Activated CD4-positive, alpha-beta T cell treated with anti-CD3 and anti-CD28 coated beads, Interleukin-2, Interleukin-6, amounts not matched to agents 100 ng/mL and 50 ng/mL, durations not matched to agents 16 hours and 8 hours (primary cell): ENCODE measurements around the gene NPHP1.
"Not testable (repeated sequence)": the region's sequence is repeated elsewhere in the genome, so short reads cannot be mapped to it uniquely, and the experiment has no call there.

Experiments used
- DNase-seq: peaks from one replicate; pipeline ENCODE4 v3.0.0-alpha.2; 2020

Gene NPHP1

DNA sequence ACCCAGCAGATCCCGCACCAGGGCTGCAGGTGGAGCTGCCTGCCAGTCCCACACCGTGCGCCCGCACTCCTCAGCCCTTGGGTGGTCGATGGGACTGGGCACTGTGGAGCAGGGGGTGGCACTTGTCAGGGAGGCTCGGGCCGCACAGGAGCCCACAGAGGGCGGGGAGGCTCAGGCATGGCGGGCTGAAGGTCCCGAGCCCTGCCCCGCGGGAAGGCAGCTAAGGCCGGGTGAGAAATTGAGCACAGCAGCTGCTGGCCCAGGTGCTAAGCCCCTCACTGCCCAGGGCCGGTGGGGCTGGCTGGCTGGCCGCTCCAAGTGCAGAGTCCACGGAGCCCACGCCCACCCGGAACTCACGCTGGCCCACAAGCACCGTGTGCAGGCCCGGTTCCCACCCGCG lies 14.6 kb downstream of the NPHP1 start:
- not testable (repeated sequence) for DNase-seq

DNA sequence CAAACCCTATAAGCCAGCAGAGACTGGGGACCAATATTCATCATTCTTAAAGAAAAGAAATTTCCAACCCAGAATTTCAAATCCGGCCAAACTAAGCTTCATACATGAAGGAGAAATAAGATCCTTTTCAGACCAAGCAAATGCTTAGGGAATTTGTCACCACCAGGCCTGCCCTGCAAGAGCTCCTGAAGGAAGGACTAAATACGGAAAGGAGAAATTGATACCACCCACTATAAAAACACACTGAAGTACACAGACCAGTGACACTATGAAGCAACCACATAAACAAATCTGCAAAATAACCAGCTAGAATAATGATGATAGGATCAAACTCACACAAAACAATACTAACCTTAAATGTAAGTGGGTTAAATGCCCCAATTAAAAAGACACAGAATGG lies 22.4 kb downstream of the NPHP1 start:
- DNase-seq, result no peak

DNA sequence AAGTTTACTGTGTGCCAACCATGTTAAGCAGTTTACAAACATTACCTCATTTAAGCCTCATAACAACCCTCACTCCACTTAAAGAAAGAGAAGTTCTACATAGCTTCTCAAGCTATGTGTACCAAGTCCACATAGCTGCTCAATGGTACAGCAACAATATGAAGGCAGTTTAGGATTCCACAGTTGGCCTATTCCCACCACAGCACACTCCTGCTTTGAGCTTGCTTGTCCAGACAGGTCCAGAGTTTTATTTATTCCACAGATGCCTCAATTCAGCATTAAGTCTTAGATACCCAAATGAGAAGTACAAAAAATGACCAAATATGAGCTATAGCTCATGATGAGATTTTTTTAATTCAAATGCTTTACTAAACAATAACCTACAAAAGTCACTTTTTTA lies 24.8 kb downstream of the NPHP1 start:
- no peak for DNase-seq

DNA sequence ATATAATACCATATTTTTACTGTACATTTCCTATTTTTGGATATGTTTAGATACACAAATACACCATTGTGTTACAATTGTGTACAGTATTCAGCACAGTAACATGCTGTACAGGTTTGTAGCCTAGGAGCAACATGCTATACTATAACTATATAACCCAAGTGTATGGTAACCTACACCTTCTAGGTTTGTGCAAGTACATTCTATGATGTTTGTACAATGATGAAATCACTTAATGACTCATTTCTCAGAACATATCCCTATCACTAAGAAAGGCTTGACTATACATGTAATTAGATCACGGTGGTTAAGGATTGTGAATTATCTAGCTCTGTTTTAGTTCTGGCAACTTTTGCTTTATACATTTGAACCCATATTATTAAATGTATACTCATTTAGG lies 31.3 kb downstream of the NPHP1 start:
- peak; percentile 15 for DNase-seq

DNA sequence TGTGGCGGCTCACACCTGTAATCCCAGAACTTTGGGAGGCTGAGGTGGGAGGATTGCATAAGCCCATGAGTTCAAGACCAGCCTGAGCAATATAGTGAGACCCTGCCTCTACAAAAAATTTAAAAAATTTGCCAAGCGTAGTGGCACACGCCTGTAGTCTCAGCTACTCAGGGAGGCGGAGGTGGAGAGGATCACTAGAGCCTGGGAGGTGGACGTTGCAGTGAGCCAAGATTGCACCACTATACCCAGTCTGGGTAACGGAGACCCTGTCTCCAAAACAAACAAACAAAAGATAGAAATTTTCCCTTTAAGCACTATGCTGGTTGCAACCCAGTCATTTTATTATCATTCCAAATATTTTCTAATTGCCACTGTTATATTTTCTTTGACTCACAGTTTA lies 32.3 kb downstream of the NPHP1 start:
- DNase-seq, result no peak

DNA sequence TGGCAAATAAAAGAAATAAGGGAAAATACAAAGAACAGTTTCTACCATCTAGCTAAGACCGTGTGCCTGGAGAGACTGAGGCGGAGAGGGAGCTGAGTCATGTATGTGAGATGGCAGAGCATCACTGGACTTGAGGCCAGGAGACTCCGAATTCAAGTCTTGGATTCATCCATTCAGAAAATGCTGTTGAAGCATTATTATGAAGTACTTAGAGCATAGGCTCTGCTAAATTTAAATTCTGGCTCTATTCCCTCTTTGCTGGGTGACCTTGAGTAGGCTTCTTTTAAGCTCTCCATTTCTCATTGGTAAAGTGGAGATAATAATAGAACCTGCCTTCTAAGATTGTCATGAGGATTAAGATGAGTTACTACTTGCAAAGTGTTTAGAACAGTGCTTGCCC lies 34.7 kb downstream of the NPHP1 start:
- DNase-seq, result no peak

DNA sequence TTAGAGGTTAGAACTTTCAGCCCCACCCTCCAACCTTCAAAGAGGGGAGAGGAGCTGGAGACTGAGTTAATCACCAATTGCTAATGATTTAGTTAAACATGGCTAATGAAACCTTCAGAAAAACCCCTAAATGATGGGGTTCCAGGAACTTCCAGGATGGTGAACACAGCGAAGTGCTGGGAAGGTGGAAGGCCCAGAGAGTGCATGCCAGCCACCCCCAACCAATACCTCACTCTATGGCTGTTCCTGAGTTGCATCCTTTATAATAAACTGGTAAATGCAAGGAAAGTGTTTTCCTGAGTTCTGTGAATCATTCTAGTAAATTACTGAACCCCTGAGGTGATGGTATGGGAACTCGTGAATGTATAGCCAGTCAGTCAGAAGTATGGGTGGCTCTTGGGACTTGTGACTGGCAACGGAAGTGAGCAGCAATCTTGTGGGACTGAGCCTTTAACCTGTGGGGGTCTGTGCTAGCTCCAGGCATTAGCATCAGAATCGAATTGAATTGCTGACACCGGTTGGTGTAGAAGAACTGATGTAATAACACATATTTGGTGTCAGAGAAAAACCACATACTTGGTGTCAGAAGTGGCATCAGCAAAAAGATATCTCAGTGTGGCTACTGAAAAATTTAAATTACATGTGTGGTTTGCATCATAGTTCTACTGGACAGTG lies 37.4 kb downstream of the NPHP1 start:
- no peak for DNase-seq

DNA sequence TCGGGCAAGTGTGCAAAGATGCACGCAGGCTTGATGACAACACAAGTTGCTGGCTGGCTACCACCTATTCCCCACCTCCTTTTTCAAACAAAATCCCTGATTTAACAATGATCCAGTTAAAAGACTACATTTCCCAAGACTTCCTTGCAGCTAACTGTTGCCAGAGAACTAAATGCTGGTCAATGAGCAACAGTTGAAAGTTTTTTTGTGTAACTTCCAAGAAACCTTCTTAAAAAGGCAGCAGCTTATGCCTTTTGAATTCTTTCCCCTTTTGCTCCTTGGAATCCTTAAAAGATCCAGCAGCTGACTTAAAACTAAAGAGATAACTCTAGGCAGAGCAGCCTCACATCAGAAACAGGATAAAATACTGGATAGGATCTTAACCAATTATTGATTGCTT lies 38.5 kb downstream of the NPHP1 start:
- no peak for DNase-seq

DNA sequence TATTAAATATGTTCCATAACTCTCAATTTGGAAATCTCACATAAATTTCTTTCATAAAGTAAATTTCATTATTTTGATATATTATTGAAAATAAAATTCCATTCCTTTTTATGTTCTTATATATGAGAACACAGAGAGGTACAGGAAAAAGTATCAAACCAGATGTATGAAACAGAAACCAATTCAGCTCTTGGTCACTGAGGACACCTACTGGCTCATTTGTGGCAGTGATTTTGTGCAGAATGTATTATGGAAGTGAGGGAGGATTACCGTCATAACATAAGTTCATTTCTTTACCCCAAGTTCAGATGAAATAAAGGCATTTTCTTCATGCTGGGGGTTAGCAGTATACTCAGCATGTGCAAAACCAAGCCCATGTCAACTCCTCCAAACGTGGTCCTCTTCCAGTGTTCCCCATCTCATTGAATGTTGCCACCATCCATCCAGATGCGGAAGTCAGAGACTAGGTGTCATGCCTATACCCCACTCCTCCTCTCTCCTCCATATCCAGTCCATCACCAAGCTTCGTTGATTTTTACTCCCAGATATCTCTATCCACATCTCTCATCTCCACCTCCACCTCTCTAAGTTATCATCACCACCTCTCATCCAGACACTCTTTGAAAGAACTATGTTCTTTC lies 47.5 kb downstream of the NPHP1 start:
- DNase-seq, result peak; percentile 49

DNA sequence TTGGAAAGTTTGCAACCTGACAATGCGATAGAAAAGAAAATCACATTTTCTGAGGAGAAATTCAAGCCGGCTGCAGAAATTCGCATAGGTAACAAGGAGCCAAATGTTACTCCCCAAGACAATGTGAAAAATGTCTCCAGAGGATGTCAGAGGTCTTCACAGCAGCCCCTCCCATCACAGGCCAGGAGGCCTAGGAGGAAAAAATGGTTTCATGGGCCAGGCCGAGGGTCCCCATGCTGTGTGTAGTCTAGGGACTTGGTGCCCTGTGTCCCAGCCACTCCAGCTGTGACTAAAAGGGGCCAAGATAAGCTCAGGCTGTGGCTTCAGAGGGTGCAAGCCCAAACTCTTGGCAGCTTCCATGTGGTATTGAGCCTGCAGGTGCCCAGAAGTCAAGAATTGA lies 50.0 kb downstream of the NPHP1 start:
- not testable (repeated sequence) for DNase-seq

DNA sequence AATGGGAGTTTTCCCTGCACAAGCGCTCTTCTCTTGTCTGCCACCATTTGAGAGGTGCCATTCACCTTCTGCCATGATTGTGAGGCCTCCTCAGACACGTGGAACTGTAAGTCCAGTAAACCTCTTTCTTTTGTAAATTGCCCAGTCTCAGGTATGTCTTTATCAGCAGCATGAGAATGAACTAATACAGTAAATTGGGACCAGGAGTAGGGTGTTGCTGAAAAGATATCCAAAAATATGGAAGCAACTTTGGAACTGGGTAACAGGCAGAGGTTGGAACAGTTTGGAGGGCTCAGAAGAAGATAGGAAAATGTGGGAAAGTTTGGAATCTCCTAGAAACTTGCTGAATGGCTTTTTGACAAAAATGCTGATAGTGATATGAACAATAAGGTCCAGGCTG lies 50.6 kb downstream of the NPHP1 start:
- DNase-seq, result not testable (repeated sequence)

DNA sequence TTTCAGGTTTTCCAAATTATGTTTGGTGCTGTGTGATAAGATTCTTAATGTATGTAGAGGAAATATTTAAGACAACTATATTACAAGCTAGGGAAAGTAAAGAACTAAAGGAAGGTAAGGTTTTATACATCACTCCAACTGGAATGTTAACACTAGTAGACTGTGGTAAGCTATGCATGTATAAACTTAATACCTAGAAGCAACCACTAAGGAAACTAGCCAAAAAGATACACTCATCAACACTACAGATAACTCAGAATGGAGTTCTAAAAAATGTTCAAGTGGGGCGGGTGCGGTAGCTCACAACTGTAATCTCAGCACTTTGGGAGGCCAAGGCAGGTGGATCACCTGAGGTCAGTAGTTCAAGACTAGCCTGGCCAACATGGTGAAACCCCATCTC lies 51.4 kb downstream of the NPHP1 start:
- no peak for DNase-seq

DNA sequence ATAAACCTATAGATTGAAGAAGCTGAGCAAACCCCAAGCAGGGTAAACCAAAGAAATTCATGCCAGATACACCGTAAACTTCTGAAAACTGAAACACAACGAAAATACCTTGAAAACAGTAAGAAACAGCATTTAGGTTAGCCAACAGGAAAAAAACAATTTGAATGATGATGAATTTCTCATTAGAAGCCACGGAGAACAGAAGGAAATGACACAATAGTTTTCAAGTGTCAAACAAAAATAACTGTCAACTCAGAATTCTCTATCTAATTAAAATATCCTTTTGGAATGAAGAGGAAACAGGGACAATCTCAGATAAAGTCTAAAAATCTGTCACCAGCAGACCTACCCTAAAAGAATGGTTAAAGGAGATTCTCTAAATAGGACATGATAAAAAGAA lies 51.9 kb downstream of the NPHP1 start:
- DNase-seq, result no peak

DNA sequence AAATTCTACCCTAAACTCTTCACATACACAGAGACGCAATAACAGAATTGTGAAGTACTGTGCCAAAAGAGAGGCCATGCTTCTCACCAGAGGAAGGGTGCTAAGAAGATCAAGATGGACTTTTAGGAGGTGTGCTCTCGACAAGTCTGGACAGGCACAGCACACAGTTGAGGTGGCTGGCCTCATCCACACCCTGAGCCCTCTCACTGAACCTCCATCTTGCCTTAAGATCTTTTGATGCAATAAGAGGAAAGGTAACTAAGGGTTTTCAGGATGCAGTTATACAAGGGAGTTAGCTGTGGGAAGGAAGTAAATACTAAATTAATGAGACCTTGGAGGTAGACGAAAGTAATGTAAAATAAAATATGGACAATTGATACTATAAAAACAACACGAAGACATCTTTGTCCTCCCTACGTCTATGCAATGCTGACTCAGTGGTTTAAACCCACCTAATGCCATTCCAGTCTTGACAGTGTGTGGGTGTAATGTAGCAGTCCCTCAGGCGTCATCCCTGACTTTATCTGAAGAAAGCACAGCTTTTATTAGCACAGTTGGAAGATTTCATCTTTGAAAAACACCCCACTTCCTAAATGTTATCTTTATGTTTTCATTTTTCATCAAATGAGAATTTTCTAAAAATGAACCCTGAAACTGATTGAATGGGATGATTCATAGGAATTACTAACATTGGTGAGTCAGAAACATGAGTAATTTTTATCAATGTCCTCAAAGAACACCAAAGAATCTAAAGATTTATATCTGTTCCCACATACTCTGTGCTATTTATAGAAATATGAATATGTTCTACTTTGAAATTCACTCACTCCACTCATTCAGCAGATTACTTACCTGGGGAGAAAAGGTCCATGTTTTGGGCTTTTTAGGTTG lies 55.2 kb downstream of the NPHP1 start:
- peak; percentile 3 for DNase-seq

DNA sequence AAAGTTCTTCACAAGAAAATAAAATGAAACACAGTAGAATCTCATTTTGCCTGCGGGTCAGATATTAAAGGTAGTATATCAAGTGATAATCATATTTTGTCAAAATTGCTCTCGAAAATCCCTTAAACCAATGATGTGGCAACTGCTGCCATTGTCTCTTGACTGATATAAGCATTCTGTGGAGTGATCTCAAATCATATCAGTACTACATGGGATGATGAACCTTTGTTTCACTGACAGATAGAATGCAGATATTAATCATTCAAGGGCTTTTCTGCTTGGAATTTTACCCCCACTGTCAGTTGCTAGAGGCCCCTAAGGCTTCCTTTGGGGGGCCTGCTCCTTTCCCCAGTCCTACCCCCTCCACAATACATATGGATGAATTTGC lies 57.9 kb downstream of the NPHP1 start:
- DNase-seq, result no peak

DNA sequence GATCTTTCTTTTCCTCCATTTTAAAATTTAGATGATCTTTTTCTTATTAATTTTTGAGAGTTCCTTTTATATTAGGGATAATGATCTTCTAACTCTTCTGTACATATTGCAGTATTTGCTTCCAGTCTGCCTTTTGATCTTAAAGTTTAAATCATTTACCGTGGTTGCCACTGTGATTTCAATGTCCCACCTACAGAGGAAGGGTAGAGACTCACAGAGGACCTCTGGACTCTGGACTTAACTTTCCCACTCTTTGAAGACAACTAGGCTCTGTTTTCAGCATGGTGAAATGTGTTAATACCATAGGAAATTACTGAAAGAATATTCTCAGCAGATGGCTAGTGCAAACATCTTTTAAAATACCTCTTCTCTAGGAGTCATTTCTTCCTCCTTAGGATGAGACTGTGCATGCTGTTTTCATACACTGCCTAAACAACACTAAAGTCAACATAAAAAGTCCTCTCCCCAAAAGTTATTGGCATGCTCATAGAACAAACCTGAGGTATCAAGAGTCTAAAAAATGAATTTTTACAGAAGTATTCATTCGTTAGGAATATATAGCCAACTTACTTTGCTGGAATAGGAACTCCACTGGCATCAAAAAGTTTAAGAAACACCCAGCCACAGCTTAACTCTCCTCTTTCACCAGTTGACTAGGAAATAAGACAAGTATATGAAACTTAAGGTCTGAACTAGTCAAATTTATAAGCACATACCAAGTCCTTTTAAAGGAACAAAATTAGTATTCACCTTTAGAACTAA lies 58.4 kb downstream of the NPHP1 start:
- DNase-seq, result no peak

DNA sequence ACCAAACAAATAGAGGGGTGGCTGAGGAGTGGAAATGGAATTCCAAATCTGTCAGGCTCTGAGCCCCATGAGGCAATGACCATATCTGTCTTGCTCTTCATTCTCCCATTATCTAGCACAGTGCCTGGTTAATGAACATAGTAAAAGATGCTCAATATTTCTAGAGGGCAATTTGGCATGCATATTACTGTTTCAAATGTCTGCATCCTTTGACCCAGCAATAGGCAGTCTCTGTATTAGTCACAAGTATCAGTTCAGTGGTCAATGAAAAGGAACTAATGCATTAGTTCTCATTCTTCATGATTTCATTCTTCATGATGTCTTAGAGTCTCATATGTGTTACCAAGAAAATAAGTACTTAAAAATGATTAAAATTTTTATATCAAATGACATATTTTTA lies 60.8 kb downstream of the NPHP1 start:
- DNase-seq, result no peak

DNA sequence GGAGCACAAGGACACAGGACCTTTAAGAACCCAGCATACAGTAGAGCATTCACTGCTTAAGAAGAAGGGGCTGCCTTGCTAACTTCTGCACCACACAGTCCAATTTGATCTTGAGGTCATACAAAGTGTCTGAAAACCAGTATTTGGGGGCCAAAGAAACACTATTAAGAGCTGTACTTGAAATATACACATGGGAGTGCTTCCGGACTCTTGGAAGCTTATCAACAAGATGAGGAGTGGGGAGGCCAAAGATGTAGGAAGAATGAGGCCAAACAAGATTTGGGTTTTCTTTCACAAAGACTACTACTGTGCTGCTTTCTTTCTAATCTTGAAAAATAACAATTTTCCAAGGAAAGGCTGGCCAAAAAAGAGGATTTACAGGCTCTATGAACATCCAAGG lies 64.4 kb downstream of the NPHP1 start:
- no peak for DNase-seq

DNA sequence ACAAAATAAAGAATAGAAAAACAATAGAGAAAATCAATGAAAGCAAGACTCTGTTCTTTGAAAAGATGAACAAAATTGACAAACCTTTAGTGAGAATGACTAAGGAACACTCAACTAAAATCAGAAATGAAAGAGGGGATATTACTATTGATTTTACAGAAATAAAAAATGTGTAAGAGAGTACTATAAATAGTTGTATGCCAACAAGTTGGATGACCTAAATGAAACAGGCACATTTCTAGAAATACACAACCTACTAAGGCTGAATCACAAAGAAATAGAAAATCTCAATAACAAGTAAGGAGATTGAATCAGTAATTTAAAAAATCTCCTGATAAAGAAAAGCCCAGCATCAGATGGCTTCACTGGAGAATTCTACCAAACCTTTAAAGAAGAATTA lies 70.8 kb downstream of the NPHP1 start:
- DNase-seq, result no peak

DNA sequence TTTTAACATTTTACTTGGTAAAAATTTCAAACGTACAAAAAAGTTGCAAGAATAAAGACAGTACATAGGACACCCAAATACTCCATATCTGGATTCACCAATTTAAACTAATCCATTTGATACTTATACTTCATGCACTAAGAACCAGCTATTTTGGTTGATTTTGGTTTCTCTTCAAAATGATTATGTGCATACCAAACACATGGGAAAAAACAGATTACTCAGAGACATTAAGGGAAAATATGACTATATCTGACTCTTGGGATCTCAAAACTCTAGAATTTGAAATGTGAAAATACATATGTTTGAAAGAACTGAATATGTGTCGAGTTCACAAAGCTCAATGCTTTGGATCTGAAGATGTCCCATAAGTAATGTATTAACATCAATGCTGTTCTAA lies 73.6 kb downstream of the NPHP1 start:
- DNase-seq, result no peak

DNA sequence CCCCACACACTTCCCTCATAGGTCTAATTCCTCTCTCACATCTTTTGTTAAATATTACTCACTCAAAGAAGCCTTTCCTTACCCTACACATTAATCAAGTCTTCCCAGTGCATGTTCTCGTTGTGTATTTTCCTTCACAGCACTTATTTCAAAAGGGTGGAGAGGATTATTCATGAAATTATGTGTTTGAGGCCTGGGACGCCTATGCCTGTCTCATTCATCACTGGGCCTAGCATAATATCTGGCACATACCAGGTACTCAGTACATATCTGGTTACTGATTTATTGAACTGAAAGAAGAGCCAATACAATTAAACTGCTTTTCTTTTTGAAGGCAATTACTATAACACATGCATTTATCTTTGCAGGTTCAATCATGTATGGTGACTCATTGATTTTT lies 74.1 kb downstream of the NPHP1 start:
- no peak for DNase-seq

DNA sequence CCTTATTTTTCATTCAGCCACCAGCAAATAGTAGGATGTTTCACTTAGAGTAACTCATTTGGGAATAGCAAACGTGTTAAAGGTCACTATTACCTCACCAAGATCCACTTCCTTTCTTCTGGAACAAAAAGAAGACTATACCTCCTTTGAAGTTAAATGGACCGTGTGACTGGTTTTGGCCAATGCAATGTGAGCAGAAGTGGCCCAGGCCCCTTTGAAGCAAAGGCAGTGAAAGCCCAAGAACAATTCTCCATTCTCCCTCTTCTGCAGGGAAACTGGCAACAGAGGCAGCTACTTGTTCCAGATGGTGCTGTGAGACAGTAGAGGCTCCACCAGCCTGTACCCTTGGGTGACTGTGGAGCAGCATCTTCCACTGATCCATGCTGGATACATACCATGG lies 77.9 kb downstream of the NPHP1 start:
- DNase-seq, result no peak

DNA sequence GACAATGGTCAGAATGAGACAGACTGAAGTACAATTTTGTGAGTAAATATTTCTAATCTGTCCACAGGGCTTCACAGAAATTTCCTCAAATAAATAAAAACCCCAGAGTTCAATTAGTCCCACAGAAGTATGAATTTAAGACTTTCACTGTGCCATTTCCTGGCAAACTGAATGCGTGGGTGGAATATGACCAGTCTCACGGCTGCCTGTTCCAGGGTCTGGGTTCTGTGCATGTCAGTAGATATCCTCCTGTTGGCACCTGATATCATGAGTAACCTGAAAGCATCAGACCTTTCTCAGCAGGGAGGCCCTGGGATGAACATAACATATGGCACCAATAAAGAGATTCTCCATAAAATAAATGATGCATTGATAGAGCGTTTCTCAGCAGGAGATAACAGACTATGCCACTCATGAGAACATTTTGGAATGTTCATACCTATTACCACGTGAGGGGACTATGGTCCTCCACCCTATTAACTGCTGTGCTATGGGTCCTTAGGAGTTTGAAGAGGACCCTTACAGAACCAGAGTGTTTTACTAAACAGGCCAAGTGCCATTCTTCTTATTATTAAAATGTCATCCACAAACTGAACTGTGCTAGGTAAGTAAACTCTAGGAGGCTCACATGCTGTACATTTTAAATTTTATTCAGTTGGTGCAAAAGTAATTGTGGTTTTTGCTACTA lies 78.6 kb downstream of the NPHP1 start:
- DNase-seq, result no peak
